ENCODE data around the gene CERS6.

Gene CERS6

DNA sequence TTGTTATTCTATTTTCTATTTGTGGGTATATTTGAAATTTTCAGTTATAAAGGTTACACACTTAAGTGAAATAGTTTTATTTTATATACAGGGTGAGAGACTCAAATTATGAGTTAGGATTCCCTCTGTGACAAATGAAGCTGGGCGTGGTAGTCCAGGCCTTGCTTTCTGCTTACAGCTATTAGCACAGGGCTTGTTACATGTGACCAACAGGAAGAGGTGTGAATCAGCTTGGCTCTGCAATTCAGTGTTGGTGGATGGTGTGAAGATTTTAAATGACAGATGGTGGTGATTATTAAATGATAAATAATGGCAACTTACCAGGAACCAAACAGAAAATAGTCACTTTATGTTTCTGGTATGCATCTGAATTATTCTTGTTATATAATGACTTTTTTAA is 282.0 kb downstream of the CERS6 start:
- no peaks in the 10 kb centered on the region for H3K27me3 ChIP-seq (ENCODE audit: control insufficient read depth, insufficient read depth, low read length)
- no peaks in the 10 kb centered on the region for H3K9me3 ChIP-seq (ENCODE audit: control insufficient read depth, low read depth, low read length)
- no peak overlapping the region for H3K9ac ChIP-seq (ENCODE audit: low read length)
- H3K4me1 ChIP-seq (ENCODE audit: control insufficient read depth, low read depth, low read length), result no peaks in the 10 kb centered on the region
- H3K4me3 ChIP-seq (ENCODE audit: low read length), result no peak overlapping the region
- H3K27ac ChIP-seq (ENCODE audit: low read length), result no peak overlapping the region
- H3K36me3 ChIP-seq (ENCODE audit: control insufficient read depth, low read depth, low read length), result no peaks in the 10 kb centered on the region

- H3K4me1 ChIP-seq (ENCODE audit: control insufficient read depth, low read depth, low read length), result no peaks in the 10 kb centered on the region
- H3K4me3 ChIP-seq (ENCODE audit: low read length), result no peak overlapping the region
- no peaks in the 10 kb centered on the region for H3K9me3 ChIP-seq (ENCODE audit: control insufficient read depth, low read depth, low read length)
- H3K36me3 ChIP-seq (ENCODE audit: control insufficient read depth, low read depth, low read length), result no peaks in the 10 kb centered on the region
- no peak overlapping the region for H3K27ac ChIP-seq (ENCODE audit: low read length)
- H3K9ac ChIP-seq (ENCODE audit: low read length), result no peak overlapping the region
- no peaks in the 10 kb centered on the region for H3K27me3 ChIP-seq (ENCODE audit: control insufficient read depth, insufficient read depth, low read length)
Measured at GRCh38 chr2:168740360-168740759, 284.3 kb downstream of the CERS6 start.

- Histone ChIP-seq H3K4me3 (ENCODE audit: low read length) (no peak overlapping the region), H3K9me3 (ENCODE audit: control insufficient read depth, low read depth, low read length) (no peaks in the 10 kb centered on the region), H3K4me1 (ENCODE audit: control insufficient read depth, low read depth, low read length) (no peaks in the 10 kb centered on the region), H3K27ac (ENCODE audit: low read length) (no peak overlapping the region), H3K27me3 (ENCODE audit: control insufficient read depth, insufficient read depth, low read length) (no peaks in the 10 kb centered on the region), H3K9ac (ENCODE audit: low read length) (no peak overlapping the region), H3K36me3 (ENCODE audit: control insufficient read depth, low read depth, low read length) (no peaks in the 10 kb centered on the region)
Measured at GRCh38 chr2:168740788-168741187, 284.7 kb downstream of the CERS6 start.

DNA sequence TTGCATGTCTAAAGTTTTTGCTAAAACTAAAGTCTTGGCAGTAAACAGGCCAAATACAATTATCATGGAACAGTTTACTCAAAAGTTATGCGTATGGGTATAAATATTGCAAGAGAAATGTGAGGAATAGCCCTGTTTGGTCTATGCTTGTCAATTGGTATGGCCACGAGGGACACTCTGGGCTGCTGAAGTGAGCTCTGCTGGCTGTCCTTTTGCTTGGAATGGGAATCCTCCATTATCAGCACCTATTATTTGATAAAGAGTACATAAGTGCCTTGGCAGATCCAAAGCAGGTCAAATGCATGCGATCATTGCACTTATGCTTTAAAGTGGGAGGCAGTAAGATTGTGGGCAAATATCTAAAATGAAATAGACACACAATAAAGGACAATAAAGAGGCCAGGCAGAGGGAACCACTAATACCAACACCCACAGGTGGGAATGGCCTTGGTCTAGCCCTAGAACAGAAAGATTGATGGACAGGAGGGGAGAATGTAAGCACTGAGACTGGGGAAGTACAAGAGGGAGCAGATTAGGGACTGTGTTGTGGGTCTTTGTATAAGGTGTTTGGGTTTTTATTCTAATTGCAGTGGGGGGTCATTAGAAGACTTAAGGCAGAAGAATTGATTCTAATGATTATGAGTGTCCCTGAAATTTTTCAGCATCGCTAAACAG is 286.3 kb downstream of the CERS6 start:
- Histone ChIP-seq H3K27ac (ENCODE audit: low read length) (no peak overlapping the region), H3K9me3 (ENCODE audit: control insufficient read depth, low read depth, low read length) (no peaks in the 10 kb centered on the region), H3K36me3 (ENCODE audit: control insufficient read depth, low read depth, low read length) (no peaks in the 10 kb centered on the region), H3K27me3 (ENCODE audit: control insufficient read depth, insufficient read depth, low read length) (no peaks in the 10 kb centered on the region), H3K9ac (ENCODE audit: low read length) (no peak overlapping the region), H3K4me3 (ENCODE audit: low read length) (no peak overlapping the region), H3K4me1 (ENCODE audit: control insufficient read depth, low read depth, low read length) (no peaks in the 10 kb centered on the region)

DNA sequence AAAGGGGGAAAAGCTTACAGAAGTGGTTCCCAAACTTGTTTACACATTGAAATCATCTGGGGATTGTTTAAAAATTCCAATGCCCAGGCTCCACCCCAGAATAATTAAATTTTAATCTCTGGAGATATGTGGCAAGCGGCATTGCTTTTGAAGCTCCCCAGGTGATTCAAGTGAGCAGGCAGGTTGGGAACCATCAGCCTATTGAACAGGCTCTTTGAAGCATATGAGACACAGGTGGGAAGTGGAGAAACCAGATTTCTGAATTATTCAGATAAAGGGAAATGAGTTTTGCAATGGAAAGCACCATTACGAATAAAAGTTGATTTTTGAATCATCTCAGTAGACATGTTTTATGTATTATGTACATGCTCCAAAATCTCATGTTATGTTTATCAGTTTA is 288.8 kb downstream of the CERS6 start:
- Histone ChIP-seq H3K27me3 (ENCODE audit: control insufficient read depth, insufficient read depth, low read length) (no peaks in the 10 kb centered on the region), H3K4me3 (ENCODE audit: low read length) (no peak overlapping the region), H3K9ac (ENCODE audit: low read length) (no peak overlapping the region), H3K9me3 (ENCODE audit: control insufficient read depth, low read depth, low read length) (no peaks in the 10 kb centered on the region), H3K4me1 (ENCODE audit: control insufficient read depth, low read depth, low read length) (peaks cover 8% of the 10 kb centered on the region), H3K27ac (ENCODE audit: low read length) (no peak overlapping the region), H3K36me3 (ENCODE audit: control insufficient read depth, low read depth, low read length) (no peaks in the 10 kb centered on the region)

DNA sequence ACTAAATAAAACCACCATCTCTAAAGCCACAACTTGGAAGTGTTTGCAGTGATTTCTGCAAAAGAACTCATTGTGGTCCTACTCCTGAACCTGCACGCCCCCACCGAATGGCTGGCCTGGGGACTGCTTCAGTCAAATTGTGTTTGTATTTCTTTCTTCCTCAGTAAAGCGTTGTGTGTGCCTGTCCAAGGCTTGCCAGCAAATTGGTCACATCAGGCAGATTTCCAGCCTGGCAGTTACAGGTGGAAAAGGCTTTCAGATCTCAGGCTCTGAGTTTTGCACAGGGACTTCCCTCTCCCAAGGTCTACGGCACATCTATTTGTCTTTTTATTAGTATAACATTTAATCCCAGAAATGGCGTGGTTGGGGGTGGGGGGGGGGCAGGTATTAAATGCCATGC is 292.4 kb downstream of the CERS6 start:
- Histone ChIP-seq H3K27me3 (ENCODE audit: control insufficient read depth, insufficient read depth, low read length) (no peaks in the 10 kb centered on the region), H3K4me3 (ENCODE audit: low read length) (no peak overlapping the region), H3K9ac (ENCODE audit: low read length) (no peak overlapping the region), H3K36me3 (ENCODE audit: control insufficient read depth, low read depth, low read length) (no peaks in the 10 kb centered on the region), H3K27ac (ENCODE audit: low read length) (no peak overlapping the region), H3K9me3 (ENCODE audit: control insufficient read depth, low read depth, low read length) (no peaks in the 10 kb centered on the region), H3K4me1 (ENCODE audit: control insufficient read depth, low read depth, low read length) (peaks cover 8% of the 10 kb centered on the region)

GRCh38 chr2:168749297-168749696 is 293.2 kb downstream of the CERS6 start:
- Histone ChIP-seq H3K4me1 (ENCODE audit: control insufficient read depth, low read depth, low read length) (peaks cover 8% of the 10 kb centered on the region), H3K9ac (ENCODE audit: low read length) (no peak overlapping the region), H3K27ac (ENCODE audit: low read length) (no peak overlapping the region), H3K27me3 (ENCODE audit: control insufficient read depth, insufficient read depth, low read length) (no peaks in the 10 kb centered on the region), H3K36me3 (ENCODE audit: control insufficient read depth, low read depth, low read length) (no peaks in the 10 kb centered on the region), H3K4me3 (ENCODE audit: low read length) (no peak overlapping the region), H3K9me3 (ENCODE audit: control insufficient read depth, low read depth, low read length) (no peaks in the 10 kb centered on the region)

GRCh38 chr2:168751104-168751740 is 295.1 kb downstream of the CERS6 start:
- Histone ChIP-seq H3K4me1 (ENCODE audit: control insufficient read depth, low read depth, low read length) (peaks cover 8% of the 10 kb centered on the region), H3K9ac (ENCODE audit: low read length) (no peak overlapping the region), H3K4me3 (ENCODE audit: low read length) (no peak overlapping the region), H3K36me3 (ENCODE audit: control insufficient read depth, low read depth, low read length) (no peaks in the 10 kb centered on the region), H3K27me3 (ENCODE audit: control insufficient read depth, insufficient read depth, low read length) (no peaks in the 10 kb centered on the region), H3K9me3 (ENCODE audit: control insufficient read depth, low read depth, low read length) (no peaks in the 10 kb centered on the region), H3K27ac (ENCODE audit: low read length) (no peak overlapping the region)

GRCh38 chr2:168752361-168752760 is 296.3 kb downstream of the CERS6 start:
- H3K4me3 ChIP-seq (ENCODE audit: low read length), result no peak overlapping the region

GRCh38 chr2:168753765-168754329 is 297.8 kb downstream of the CERS6 start:
- no peaks in the 10 kb centered on the region for H3K9me3 ChIP-seq (ENCODE audit: control insufficient read depth, low read depth, low read length)
- peaks cover 7% of the 10 kb centered on the region for H3K4me1 ChIP-seq (ENCODE audit: control insufficient read depth, low read depth, low read length)
- H3K9ac ChIP-seq (ENCODE audit: low read length), result no peak overlapping the region
- H3K27me3 ChIP-seq (ENCODE audit: control insufficient read depth, insufficient read depth, low read length), result no peaks in the 10 kb centered on the region
- H3K4me3 ChIP-seq (ENCODE audit: low read length), result no peak overlapping the region
- no peaks in the 10 kb centered on the region for H3K36me3 ChIP-seq (ENCODE audit: control insufficient read depth, low read depth, low read length)
- no peak overlapping the region for H3K27ac ChIP-seq (ENCODE audit: low read length)

More at GRCh38 chr2:168752361-168752760, 296.3 kb downstream of the CERS6 start:
- H3K36me3 ChIP-seq (ENCODE audit: control insufficient read depth, low read depth, low read length), result no peaks in the 10 kb centered on the region
- H3K9ac ChIP-seq (ENCODE audit: low read length), result no peak overlapping the region
- peaks cover 8% of the 10 kb centered on the region for H3K4me1 ChIP-seq (ENCODE audit: control insufficient read depth, low read depth, low read length)
- H3K27me3 ChIP-seq (ENCODE audit: control insufficient read depth, insufficient read depth, low read length), result no peaks in the 10 kb centered on the region
- no peaks in the 10 kb centered on the region for H3K9me3 ChIP-seq (ENCODE audit: control insufficient read depth, low read depth, low read length)
- no peak overlapping the region for H3K27ac ChIP-seq (ENCODE audit: low read length)

GRCh38 chr2:168757223-168757622 is 301.2 kb downstream of the CERS6 start:
- Histone ChIP-seq H3K4me1 (ENCODE audit: control insufficient read depth, low read depth, low read length) (no peaks in the 10 kb centered on the region), H3K27ac (ENCODE audit: low read length) (no peak overlapping the region), H3K9me3 (ENCODE audit: control insufficient read depth, low read depth, low read length) (no peaks in the 10 kb centered on the region), H3K36me3 (ENCODE audit: control insufficient read depth, low read depth, low read length) (no peaks in the 10 kb centered on the region), H3K9ac (ENCODE audit: low read length) (no peak overlapping the region), H3K27me3 (ENCODE audit: control insufficient read depth, insufficient read depth, low read length) (no peaks in the 10 kb centered on the region), H3K4me3 (ENCODE audit: low read length) (no peak overlapping the region)

All from iPS-18a (cell line).